HepG2 (cell line): ENCODE data around the gene INF2. TPM values are rescaled to one million over a fixed set of nuclear protein-coding genes. Genes with fewer than 3 reads are reported as not detected.
A peak's percentile ranks its signal among the peaks of the same experiment; 100 is the strongest.

ENCODE experiments used
- ATAC-seq: fragments of 200-7000 bp; cut with Tn5 transposase; 3 replicates; pipeline ENCODE4 v1.9.1; 2020; ENCODE audit warnings: mild to moderate bottlenecking, moderate library complexity
- BruUV-seq: library from RNA; stranded (reverse); fragments of 400-500 nt; replicated peaks from 2 replicates; lab custom pipeline; 2021; lab: Mats Ljungman, UMichigan
- CTCF ChIA-PET: fragments of 300-600 bp; formaldehyde crosslinking; extraction: SDS; loops from one replicate; lab custom pipeline; 2021; ENCODE audit warnings: low total read pairs, inconsistent platforms, low intra/inter-chr PET ratio; lab: Yijun Ruan, JAX
- POLR2A ChIA-PET: fragments of 350-600 bp; sonication (Branson Sonifier 250); formaldehyde crosslinking; loops from one replicate; lab custom pipeline; 2020; ENCODE audit warnings: antibody characterized with exemption, inconsistent platforms; lab: Yijun Ruan, JAX
- DNase-seq: peaks from one replicate; pipeline ENCODE4 v3.0.0-alpha.2; 2015; ENCODE audit warnings: low spot score
- FAIRE-seq: peaks from 3 replicates; lab custom pipeline; 2011; peaks lifted over from hg19 to GRCh38; lab: Jason Lieb, UNC
- H2AFZ ChIP-seq: one replicate; pipeline ENCODE4 v1.6.1; 2011; ENCODE audit warnings: low read length, inconsistent platforms
- H3K27ac ChIP-seq: fragments of 300-600 bp; 3 replicates; pipeline ENCODE4 v1.8.0; 2011; ENCODE audit warnings: mixed run types, mild to moderate bottlenecking, mixed read lengths, low read length, inconsistent platforms; ENCODE audit not compliant: insufficient read depth; ENCODE audit errors: extremely low read length
- H3K27me3 ChIP-seq, 2 experiments: fragments of 200-600 bp in 1 of 2; 2 replicates in 1 of 2; 3 replicates in 1 of 2; pipeline versions ENCODE4 v1.6.0 to v1.8.0; 2011; ENCODE audit warnings: low read length in 2 of 2, mild to moderate bottlenecking in 2 of 2, moderate library complexity in 2 of 2, inconsistent platforms in 1 of 2; ENCODE audit not compliant: insufficient read depth in 2 of 2, control insufficient read depth in 1 of 2
- H3K36me3 ChIP-seq, 2 experiments: fragments of 200-600 bp in 1 of 2; replicated peaks in 1 of 2; 2 replicates in 1 of 2; 3 replicates in 1 of 2; pipeline versions ENCODE4 v1.5.1 to v1.8.0; 2011; ENCODE audit warnings: low read length in 2 of 2, inconsistent platforms in 1 of 2; ENCODE audit not compliant: insufficient read depth in 2 of 2, control insufficient read depth in 1 of 2
- H3K4me1 ChIP-seq: 2 replicates; pipeline ENCODE4 v1.5.1; 2012; ENCODE audit warnings: low read length, inconsistent platforms; ENCODE audit not compliant: insufficient read depth
- H3K4me2 ChIP-seq: 2 replicates; pipeline ENCODE4 v1.6.0; 2011; ENCODE audit warnings: low read depth, low read length, inconsistent platforms
- H3K4me3 ChIP-seq, 3 experiments: fragments of 200-600 bp in 1 of 3; sonication (generic), shearing (Covaris generic) in 1 of 3; replicated peaks in 1 of 3; 2 replicates each; pipeline ENCODE4 v1.5.1; 2011 to 2016; ENCODE audit warnings: low read length in 3 of 3, inconsistent platforms in 2 of 3, low read depth in 2 of 3, mild to moderate bottlenecking in 2 of 3, control low read depth in 1 of 3, mixed read lengths in 1 of 3; ENCODE audit not compliant: insufficient read depth in 1 of 3
- H3K79me2 ChIP-seq: one replicate; pipeline ENCODE4 v1.6.1; 2011; ENCODE audit warnings: low read length, inconsistent platforms; ENCODE audit not compliant: insufficient read depth
- H3K9ac ChIP-seq: 2 replicates; pipeline ENCODE4 v1.6.0; 2011; ENCODE audit warnings: mild to moderate bottlenecking, low read depth, low read length, inconsistent platforms; ENCODE audit not compliant: insufficient read depth
- H3K9me3 ChIP-seq: 2 replicates; pipeline ENCODE4 v1.5.1; 2012; ENCODE audit warnings: mild to moderate bottlenecking, low read length
- H4K20me1 ChIP-seq: 2 replicates; pipeline ENCODE4 v1.6.0; 2011; ENCODE audit warnings: inconsistent platforms, mild to moderate bottlenecking, low read length, moderate library complexity; ENCODE audit not compliant: insufficient read depth
- FOSL2 ChIP-seq: sonication (generic); formaldehyde crosslinking; IDR thresholded peaks from 2 replicates; pipeline ENCODE4 v1.4.0; 2020; ENCODE audit warnings: missing genetic modification reagents
- JUND ChIP-seq: sonication (generic); formaldehyde crosslinking; IDR thresholded peaks from 2 replicates; pipeline ENCODE4 v1.8.0; 2022; ENCODE audit warnings: mild to moderate bottlenecking, missing genetic modification reagents
- NFE2L1 ChIP-seq: sonication (generic); formaldehyde crosslinking; IDR thresholded peaks from 2 replicates; pipeline ENCODE4 v1.4.0; 2020; ENCODE audit warnings: missing genetic modification reagents, mild to moderate bottlenecking, borderline replicate concordance
- NFKBIZ ChIP-seq: IDR thresholded peaks from 2 replicates; pipeline ENCODE4 v1.6.1; 2018; ENCODE audit warnings: missing genetic modification reagents, missing compliant biosample characterization
- NKX3-1 ChIP-seq: sonication (generic); formaldehyde crosslinking; IDR thresholded peaks from 2 replicates; pipeline ENCODE4 v1.5.0; 2020; ENCODE audit warnings: missing genetic modification reagents
- ZFY ChIP-seq: sonication (generic); formaldehyde crosslinking; IDR thresholded peaks from 2 replicates; pipeline ENCODE4 v1.4.0; 2020; ENCODE audit warnings: missing genetic modification reagents
- ZNF256 ChIP-seq: sonication (generic); formaldehyde crosslinking; conservative IDR thresholded peaks from 2 replicates; pipeline ENCODE4 v1.4.0; 2020; ENCODE audit warnings: missing genetic modification reagents
- WGBS: methylation state at CpG from one replicate; pipeline ENCODE4 v1.1.6; 2017; ENCODE audit warnings: low lambda C conversion rate; 5-methylcytosine and 5-hydroxymethylcytosine counted together
- in situ Hi-C: cut with HindIII; loops from 2 replicates; pipeline ENCODE4 v1.10.0; 2017; ENCODE audit warnings: low pct_unique_long_range_greater_than_20kb; ENCODE audit not compliant: extremely low pct_ligation_motif_present
- intact Hi-C: fragments of 100-400 bp; cut with micrococcal nuclease; formaldehyde crosslinking; loops from one replicate; pipeline ENCODE4 v1.10.0; 2022; ENCODE audit not compliant: unreplicated experiment
- polyA plus RNA-seq, 8 experiments: library from polyadenylated mRNA; depleted of rRNA in 3 of 8; stranded (reverse) in 7 of 8; unstranded in 1 of 8; fragments of >200 nt; fragmentation: Illumina TruSeq in 4 of 8; extraction: Trizol in 4 of 8; gene quantifications; 2 replicates each; pipeline versions ENCODE4 v1.2.1 to v1.2.3, GENCODE V29; 2011 to 2016; ENCODE audit warnings: low read depth in 4 of 8, missing spikeins in 1 of 8, mixed read lengths in 1 of 8; ENCODE audit not compliant: insufficient read depth in 1 of 8
- total RNA-seq, 5 experiments: library from RNA; depleted of rRNA; stranded (reverse); fragments of >200 nt; fragmentation: Illumina TruSeq; extraction: Trizol; gene quantifications; 2 replicates each; pipeline ENCODE4 v1.2.3, GENCODE V29; 2016; ENCODE audit warnings: low read depth in 1 of 5
- TF ChIP-seq, protein P1 (sequence below): sonication (generic); formaldehyde crosslinking; IDR thresholded peaks from 2 replicates; pipeline ENCODE4 v1.9.0; 2021; ENCODE audit warnings: missing genetic modification reagents, borderline replicate concordance
- TF ChIP-seq, protein P2 (sequence below): sonication (generic); formaldehyde crosslinking; IDR thresholded peaks from 2 replicates; pipeline ENCODE4 v1.4.0; 2020; ENCODE audit warnings: missing genetic modification reagents, borderline replicate concordance
- TF ChIP-seq, protein P3 (sequence below): sonication (generic); formaldehyde crosslinking; IDR thresholded peaks from 2 replicates; pipeline ENCODE4 v1.8.0; 2022; ENCODE audit warnings: mild to moderate bottlenecking, missing genetic modification reagents, moderate library complexity
- TF ChIP-seq, protein P4 (sequence below): IDR thresholded peaks from 2 replicates; pipeline ENCODE4 v1.6.1; 2016; ENCODE audit warnings: missing biosample characterization, missing genetic modification reagents, low read depth

INF2 gene
- total and polyA plus RNA-seq, 2 of the 13 experiments (the other 11 are each of a cell fraction or from before 2014, with no cell fraction given) = 16.4 to 26.4 TPM

DNA sequence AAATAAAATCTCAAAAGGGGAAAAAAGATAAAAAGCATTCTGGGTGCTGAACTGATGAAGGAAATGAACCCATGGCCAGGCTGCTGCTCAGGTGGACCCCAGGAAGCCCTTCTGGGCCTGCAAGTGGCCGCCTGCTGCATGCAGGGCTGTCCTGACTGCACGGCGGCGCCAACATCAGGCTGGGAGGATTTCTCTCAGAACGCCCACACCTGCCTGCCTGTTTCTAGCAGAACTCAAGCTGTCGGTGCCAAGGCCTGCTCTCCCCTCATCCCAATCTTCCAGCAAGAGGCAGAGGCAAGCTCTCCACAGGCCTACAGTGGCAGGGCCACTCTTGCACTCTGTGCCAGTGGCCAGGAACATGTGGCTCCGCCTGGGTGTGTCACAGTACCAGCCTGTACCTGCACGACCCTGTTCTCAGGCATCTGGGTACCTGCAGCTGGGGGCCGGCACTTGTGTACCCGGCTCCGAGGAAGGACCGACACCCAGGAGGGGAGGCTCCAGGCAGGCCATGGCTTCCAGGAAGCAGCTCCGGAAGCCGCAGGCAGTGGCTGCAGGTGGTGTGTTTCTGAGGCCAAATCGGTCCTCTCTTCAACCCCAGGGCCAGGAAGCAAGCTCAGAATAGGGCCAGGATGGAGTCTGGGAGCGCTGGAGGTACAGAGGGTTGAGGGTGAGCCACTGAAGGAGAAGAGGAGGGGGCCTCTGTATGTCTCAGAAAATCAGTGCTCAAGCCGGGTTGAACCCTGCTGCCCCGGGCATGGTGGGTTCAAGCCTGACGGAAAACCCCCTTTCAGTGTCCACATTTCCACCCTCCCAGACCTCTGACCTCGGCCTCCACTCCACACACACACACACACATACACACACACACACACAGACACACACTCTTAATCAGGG lies 2.5 kb upstream of the INF2 start:
- DNase-seq (no peak), ATAC-seq (no peak), FAIRE-seq (no peak)
- peaks cover 77% of the 10 kb centered on the region for H3K4me1 ChIP-seq
- no peak overlapping the region for H2AFZ ChIP-seq
- no peaks in the 10 kb centered on the region for H3K27me3 ChIP-seq
- no TSS peak for BruUV-seq
- in situ Hi-C loops = no loop called here
- WGBS = 9% methylated on average over 4 of the region's 20 CpGs
- H3K9ac ChIP-seq = peak overlapping the region; percentile 75
- intact Hi-C loops = loop anchor here (5.0 kb wide), 1 partner anchor 35 kb away; no protein-coding TSS in a partner anchor
- H3K36me3 ChIP-seq = no peaks in the 10 kb centered on the region
- peaks cover 22% of the 10 kb centered on the region for H3K79me2 ChIP-seq
- peak overlapping the region; percentile 80 for H3K4me2 ChIP-seq
- CTCF ChIA-PET = no interaction called here
- peaks cover 9% of the 10 kb centered on the region; the same call in 1 of the 2 replicates for H4K20me1 ChIP-seq
- POLR2A ChIA-PET = interaction anchor here (1.3 to 4.5 kb wide), 8 partner anchors 9 to 334 kb away, joined by 3 to 89 read pairs (median 9); partner anchors contain the start of genes CDCA4 and SIVA1
- H3K4me3 ChIP-seq = peak overlapping the region; percentile 36 to 86 (median 45)
- no peaks in the 10 kb centered on the region for H3K9me3 ChIP-seq
- peak overlapping the region; percentile 93 for H3K27ac ChIP-seq
- TF ChIP-seq, protein P1, sequence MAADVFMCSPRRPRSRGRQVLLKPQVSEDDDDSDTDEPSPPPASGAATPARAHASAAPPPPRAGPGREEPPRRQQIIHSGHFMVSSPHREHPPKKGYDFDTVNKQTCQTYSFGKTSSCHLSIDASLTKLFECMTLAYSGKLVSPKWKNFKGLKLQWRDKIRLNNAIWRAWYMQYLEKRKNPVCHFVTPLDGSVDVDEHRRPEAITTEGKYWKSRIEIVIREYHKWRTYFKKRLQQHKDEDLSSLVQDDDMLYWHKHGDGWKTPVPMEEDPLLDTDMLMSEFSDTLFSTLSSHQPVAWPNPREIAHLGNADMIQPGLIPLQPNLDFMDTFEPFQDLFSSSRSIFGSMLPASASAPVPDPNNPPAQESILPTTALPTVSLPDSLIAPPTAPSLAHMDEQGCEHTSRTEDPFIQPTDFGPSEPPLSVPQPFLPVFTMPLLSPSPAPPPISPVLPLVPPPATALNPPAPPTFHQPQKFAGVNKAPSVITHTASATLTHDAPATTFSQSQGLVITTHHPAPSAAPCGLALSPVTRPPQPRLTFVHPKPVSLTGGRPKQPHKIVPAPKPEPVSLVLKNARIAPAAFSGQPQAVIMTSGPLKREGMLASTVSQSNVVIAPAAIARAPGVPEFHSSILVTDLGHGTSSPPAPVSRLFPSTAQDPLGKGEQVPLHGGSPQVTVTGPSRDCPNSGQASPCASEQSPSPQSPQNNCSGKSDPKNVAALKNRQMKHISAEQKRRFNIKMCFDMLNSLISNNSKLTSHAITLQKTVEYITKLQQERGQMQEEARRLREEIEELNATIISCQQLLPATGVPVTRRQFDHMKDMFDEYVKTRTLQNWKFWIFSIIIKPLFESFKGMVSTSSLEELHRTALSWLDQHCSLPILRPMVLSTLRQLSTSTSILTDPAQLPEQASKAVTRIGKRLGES (CRISPR knock-in tag) = no peak
- TF ChIP-seq ZFY (CRISPR knock-in tag) (0 out of 2 replicates have a peak, but pooled peaks have one; percentile 22), FOSL2 (CRISPR knock-in tag) (no peak), JUND (CRISPR knock-in tag) (no peak), NKX3-1 (no peak), NFE2L1 (CRISPR knock-in tag) (no peak), NFKBIZ (CRISPR knock-in tag) (no peak), ZNF256 (no peak)
- TF ChIP-seq, protein P2, sequence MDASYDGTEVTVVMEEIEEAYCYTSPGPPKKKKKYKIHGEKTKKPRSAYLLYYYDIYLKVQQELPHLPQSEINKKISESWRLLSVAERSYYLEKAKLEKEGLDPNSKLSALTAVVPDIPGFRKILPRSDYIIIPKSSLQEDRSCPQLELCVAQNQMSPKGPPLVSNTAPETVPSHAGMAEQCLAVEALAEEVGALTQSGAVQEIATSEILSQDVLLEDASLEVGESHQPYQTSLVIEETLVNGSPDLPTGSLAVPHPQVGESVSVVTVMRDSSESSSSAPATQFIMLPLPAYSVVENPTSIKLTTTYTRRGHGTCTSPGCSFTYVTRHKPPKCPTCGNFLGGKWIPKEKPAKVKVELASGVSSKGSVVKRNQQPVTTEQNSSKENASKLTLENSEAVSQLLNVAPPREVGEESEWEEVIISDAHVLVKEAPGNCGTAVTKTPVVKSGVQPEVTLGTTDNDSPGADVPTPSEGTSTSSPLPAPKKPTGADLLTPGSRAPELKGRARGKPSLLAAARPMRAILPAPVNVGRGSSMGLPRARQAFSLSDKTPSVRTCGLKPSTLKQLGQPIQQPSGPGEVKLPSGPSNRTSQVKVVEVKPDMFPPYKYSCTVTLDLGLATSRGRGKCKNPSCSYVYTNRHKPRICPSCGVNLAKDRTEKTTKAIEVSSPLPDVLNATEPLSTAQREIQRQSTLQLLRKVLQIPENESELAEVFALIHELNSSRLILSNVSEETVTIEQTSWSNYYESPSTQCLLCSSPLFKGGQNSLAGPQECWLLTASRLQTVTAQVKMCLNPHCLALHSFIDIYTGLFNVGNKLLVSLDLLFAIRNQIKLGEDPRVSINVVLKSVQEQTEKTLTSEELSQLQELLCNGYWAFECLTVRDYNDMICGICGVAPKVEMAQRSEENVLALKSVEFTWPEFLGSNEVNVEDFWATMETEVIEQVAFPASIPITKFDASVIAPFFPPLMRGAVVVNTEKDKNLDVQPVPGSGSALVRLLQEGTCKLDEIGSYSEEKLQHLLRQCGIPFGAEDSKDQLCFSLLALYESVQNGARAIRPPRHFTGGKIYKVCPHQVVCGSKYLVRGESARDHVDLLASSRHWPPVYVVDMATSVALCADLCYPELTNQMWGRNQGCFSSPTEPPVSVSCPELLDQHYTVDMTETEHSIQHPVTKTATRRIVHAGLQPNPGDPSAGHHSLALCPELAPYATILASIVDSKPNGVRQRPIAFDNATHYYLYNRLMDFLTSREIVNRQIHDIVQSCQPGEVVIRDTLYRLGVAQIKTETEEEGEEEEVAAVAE = no peak
- TF ChIP-seq, protein P3, sequence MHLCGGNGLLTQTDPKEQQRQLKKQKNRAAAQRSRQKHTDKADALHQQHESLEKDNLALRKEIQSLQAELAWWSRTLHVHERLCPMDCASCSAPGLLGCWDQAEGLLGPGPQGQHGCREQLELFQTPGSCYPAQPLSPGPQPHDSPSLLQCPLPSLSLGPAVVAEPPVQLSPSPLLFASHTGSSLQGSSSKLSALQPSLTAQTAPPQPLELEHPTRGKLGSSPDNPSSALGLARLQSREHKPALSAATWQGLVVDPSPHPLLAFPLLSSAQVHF = no peak
- TF ChIP-seq, protein P4, sequence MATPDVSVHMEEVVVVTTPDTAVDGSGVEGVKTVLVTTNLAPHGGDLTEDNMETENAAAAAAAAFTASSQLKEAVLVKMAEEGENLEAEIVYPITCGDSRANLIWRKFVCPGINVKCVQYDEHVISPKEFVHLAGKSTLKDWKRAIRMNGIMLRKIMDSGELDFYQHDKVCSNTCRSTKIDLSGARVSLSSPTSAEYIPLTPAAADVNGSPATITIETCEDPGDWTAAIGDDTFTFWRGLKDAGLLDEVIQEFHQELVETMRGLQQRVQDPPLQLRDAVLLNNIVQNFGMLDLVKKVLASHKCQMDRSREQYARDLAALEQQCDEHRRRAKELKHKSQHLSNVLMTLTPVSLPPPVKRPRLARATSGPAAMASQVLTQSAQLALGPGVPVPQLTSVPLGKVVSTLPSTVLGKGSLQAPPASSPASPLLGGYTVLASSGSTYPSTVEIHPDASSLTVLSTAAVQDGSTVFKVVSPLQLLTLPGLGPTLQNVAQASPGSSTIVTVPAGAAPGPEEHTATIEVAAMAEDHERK (CRISPR knock-in tag) = no peak
